Measurements from ENCODE around the gene HSD11B2. TPM values are rescaled to one million over a fixed set of nuclear protein-coding genes. Genes with fewer than 3 reads are reported as not detected.

Gene HSD11B2
- total RNA-seq, 1 experiment from 2014 or later = 9.7 TPM

DNA sequence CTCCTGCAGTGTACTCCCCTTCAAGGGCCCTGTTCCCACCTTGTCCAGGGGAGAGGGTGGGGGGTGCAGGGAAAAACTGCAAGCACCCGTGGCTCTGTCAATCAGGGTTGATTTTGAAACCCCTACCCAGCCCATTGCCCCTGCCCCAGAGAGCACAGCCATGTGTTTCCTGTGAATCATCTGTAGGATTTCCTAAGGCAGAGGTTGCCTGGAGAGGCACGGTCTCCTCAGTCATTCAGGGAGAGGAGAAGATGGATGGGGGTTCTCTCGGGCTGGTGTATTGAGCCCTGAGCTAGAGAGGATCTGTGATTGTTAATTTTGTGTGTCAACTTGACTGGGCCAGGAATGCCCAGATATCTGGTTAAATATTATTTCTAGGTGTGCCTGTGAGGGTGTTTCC, 55.9 kb downstream of the HSD11B2 start (continued):
- TF ChIP-seq, protein P1, sequence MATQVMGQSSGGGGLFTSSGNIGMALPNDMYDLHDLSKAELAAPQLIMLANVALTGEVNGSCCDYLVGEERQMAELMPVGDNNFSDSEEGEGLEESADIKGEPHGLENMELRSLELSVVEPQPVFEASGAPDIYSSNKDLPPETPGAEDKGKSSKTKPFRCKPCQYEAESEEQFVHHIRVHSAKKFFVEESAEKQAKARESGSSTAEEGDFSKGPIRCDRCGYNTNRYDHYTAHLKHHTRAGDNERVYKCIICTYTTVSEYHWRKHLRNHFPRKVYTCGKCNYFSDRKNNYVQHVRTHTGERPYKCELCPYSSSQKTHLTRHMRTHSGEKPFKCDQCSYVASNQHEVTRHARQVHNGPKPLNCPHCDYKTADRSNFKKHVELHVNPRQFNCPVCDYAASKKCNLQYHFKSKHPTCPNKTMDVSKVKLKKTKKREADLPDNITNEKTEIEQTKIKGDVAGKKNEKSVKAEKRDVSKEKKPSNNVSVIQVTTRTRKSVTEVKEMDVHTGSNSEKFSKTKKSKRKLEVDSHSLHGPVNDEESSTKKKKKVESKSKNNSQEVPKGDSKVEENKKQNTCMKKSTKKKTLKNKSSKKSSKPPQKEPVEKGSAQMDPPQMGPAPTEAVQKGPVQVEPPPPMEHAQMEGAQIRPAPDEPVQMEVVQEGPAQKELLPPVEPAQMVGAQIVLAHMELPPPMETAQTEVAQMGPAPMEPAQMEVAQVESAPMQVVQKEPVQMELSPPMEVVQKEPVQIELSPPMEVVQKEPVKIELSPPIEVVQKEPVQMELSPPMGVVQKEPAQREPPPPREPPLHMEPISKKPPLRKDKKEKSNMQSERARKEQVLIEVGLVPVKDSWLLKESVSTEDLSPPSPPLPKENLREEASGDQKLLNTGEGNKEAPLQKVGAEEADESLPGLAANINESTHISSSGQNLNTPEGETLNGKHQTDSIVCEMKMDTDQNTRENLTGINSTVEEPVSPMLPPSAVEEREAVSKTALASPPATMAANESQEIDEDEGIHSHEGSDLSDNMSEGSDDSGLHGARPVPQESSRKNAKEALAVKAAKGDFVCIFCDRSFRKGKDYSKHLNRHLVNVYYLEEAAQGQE (IDR thresholded peaks at IDR 0.05; ENCODE audit: low read depth) = no peak
- TF ChIP-seq SP1 (IDR thresholded peaks at IDR 0.05; ENCODE audit: low read depth) (no peak), ZFX (IDR thresholded peaks at IDR 0.05) (no peak), EZH2 (IDR thresholded peaks at IDR 0.05) (no peak), SRF (IDR thresholded peaks at IDR 0.05; ENCODE audit: low read depth) (no peak), FOSL1 (IDR thresholded peaks at IDR 0.05; ENCODE audit: low read depth) (no peak), EGR1 (IDR thresholded peaks at IDR 0.05; ENCODE audit: low read depth) (no peak), YY1 (IDR thresholded peaks at IDR 0.05; ENCODE audit: extremely low read depth, insufficient replicate concordance, low read depth, low read length) (no peak), ZNF274 (IDR thresholded peaks at IDR 0.05; ENCODE audit: low read depth, low read length) (no peak)

Other genes with a start within 250 kb of the HSD11B2 start
- 38.7 TPM for gene MATCAP1, start 247.2 kb upstream of the HSD11B2 start, total RNA-seq (2021; ENCODE audit: unreplicated experiment)
- gene EXOC3L1, start 241.0 kb upstream of the HSD11B2 start, total RNA-seq (2021; ENCODE audit: unreplicated experiment) = 0.30 TPM
- gene E2F4, start 239.0 kb upstream of the HSD11B2 start, total RNA-seq (2021; ENCODE audit: unreplicated experiment) = 114 TPM
- 45.8 TPM for gene ELMO3, start 232.0 kb upstream of the HSD11B2 start, total RNA-seq (2021; ENCODE audit: unreplicated experiment)
- gene TMEM208, start 204.0 kb upstream of the HSD11B2 start, total RNA-seq (2021; ENCODE audit: unreplicated experiment) = 36.1 TPM
- 69.2 TPM for gene FHOD1, start 183.6 kb upstream of the HSD11B2 start, total RNA-seq (2021; ENCODE audit: unreplicated experiment)
- gene SLC9A5, start 182.1 kb upstream of the HSD11B2 start, total RNA-seq (2021; ENCODE audit: unreplicated experiment) = 5.6 TPM
- gene PLEKHG4, start 151.6 kb upstream of the HSD11B2 start, total RNA-seq (2021; ENCODE audit: unreplicated experiment) = 38.5 TPM
- gene KCTD19, start 104.4 kb upstream of the HSD11B2 start, total RNA-seq (2021; ENCODE audit: unreplicated experiment) = not detected
- not detected for gene LRRC36, start 104.3 kb upstream of the HSD11B2 start, total RNA-seq (2021; ENCODE audit: unreplicated experiment)
- gene TPPP3, start 37.6 kb upstream of the HSD11B2 start, total RNA-seq (2021; ENCODE audit: unreplicated experiment) = 1.2 TPM
- 9.1 TPM for gene ZDHHC1, start 14.6 kb upstream of the HSD11B2 start, total RNA-seq (2021; ENCODE audit: unreplicated experiment)
- gene ATP6V0D1, start 50.0 kb downstream of the HSD11B2 start, total RNA-seq (2021; ENCODE audit: unreplicated experiment) = 36.6 TPM
- gene AGRP, start 52.4 kb downstream of the HSD11B2 start, total RNA-seq (2021; ENCODE audit: unreplicated experiment) = not detected
- 60.0 TPM for gene RIPOR1, start 97.7 kb downstream of the HSD11B2 start, total RNA-seq (2021; ENCODE audit: unreplicated experiment)
- 48.3 TPM for gene CTCF, start 131.4 kb downstream of the HSD11B2 start, total RNA-seq (2021; ENCODE audit: unreplicated experiment)
- gene CARMIL2, start 214.0 kb downstream of the HSD11B2 start, total RNA-seq (2021; ENCODE audit: unreplicated experiment) = 33.9 TPM
- gene ACD, start 229.1 kb downstream of the HSD11B2 start, total RNA-seq (2021; ENCODE audit: unreplicated experiment) = 53.8 TPM
- gene PARD6A, start 229.8 kb downstream of the HSD11B2 start, total RNA-seq (2021; ENCODE audit: unreplicated experiment) = 5.6 TPM
- gene ENKD1, start 235.6 kb downstream of the HSD11B2 start, total RNA-seq (2021; ENCODE audit: unreplicated experiment) = 16.8 TPM
- 0.79 TPM for gene C16orf86, start 235.7 kb downstream of the HSD11B2 start, total RNA-seq (2021; ENCODE audit: unreplicated experiment)

Data from HCT116 (cell line).